Daoy (cell line): ENCODE measurements around the gene PGGT1B. TPM values are rescaled to one million over a fixed set of nuclear protein-coding genes. Genes with fewer than 3 reads are reported as not detected.
A peak's percentile ranks its signal among the peaks of the same experiment; 100 is the strongest.

Experiments used
- DNase-seq: peaks from one replicate; pipeline ENCODE4 v3.0.0-alpha.2; 2015; ENCODE audit warnings: low read depth
- total RNA-seq: library from RNA; depleted of rRNA; stranded (reverse); fragments of >200 nt; shearing (Covaris generic); gene quantifications from 2 replicates; pipeline ENCODE4 v1.2.3, GENCODE V29; 2014; rRNA removed

Gene PGGT1B
- total RNA-seq, 1 experiment from 2014 or later = 12.0 TPM

DNA sequence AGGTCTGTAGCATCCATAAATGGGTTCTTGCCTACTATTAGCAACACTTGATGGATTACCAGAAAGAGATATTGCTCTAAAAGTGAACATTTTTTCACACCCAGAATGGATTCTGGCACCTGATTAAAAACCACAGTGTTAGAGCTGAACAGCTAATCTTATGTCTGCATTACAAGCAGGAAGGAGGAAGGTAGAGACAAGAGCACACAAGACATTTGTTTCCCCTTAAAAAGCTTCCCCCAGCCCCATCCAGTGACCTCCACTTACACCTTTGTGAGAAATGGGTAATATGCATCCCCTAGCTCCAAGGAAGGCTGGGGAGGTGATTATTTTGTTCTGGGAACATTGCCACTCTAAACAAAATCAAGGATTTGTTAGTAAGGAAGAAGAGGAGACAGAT lies 80.9 kb downstream of the PGGT1B start:
- no peak for DNase-seq

DNA sequence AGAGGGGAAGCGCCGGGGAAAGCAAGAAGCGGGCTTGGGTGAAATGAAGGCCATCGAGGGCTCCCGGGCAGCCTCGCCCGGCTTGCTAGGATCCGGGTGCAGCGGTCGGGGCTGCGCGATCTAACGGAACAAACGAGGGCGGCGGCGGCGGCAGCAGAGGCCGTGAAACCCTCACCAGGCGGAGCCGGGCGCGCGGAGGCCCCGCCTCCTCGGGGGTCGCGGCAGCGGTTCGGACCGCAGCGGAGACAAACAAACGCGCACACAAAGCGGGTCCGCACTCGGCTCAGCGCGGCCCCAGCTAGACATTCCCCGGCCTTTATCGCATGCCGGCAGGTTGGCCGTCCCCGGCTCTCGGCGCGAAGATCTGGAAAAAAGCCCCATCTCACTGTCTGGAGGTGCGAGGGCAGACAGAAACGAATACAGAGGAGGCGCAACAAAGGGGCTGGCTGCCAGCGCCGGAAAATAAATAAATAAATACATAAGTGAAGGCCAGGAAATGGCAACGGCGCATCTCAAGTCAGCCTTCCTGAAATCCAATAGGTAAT lies 82.4 kb downstream of the PGGT1B start:
- DNase-seq = peak; percentile 67

DNA sequence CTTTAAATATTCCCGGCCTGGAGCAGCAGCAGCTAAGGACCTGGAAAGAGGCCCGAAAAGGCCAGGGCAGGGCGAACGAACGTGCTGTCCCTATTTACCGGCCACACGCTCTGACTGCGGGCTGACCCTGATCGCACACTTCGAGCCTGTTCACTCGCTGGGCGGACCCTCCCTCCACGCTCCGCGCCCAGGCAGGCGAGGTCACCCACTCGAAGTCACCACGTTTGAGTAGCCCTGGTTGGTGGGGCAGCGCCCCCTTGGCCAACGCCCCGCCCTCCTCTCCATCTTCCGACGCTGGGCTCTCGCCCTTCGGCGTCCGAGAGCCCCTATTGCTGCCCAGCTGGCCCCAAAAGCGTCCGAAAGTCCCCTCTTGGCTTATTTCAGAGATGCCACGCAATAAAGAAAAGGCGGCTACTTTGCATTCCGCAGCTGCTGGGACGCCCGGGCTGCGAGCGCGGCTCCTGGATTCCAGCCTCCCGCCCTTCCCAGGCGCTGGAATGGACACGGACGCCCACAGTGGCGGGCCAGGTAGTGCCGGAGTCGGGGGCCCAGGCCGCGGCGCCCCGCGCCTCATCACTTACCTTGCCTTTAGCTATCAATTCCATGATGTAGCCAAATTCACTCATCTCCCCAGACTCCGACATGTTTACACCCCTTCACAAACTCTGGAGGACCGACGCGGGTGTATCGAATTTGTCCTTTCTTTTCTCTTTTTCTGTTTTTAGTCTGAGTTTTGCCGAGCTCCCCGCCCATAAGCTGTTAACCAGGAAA lies 83.1 kb downstream of the PGGT1B start:
- peak; percentile 38 for DNase-seq

DNA sequence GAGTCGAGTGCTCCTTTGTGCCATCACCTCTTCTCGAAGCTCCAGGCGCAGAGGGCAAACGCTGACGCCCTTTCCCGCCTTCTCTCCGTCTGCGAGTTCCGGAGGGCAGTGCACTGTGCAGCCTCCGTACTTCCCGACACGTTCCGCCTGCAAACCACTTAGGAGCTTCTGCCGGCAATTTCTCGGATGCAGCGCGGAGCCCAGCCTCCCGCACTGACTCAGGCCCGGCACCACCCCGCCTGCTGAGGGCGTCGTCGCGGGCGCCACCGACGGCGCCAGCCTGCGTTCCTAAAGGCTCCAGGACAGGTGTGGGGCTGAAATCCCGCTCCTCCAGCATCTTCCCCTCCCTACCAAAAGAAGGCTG lies 83.7 kb downstream of the PGGT1B start:
- no peak for DNase-seq

DNA sequence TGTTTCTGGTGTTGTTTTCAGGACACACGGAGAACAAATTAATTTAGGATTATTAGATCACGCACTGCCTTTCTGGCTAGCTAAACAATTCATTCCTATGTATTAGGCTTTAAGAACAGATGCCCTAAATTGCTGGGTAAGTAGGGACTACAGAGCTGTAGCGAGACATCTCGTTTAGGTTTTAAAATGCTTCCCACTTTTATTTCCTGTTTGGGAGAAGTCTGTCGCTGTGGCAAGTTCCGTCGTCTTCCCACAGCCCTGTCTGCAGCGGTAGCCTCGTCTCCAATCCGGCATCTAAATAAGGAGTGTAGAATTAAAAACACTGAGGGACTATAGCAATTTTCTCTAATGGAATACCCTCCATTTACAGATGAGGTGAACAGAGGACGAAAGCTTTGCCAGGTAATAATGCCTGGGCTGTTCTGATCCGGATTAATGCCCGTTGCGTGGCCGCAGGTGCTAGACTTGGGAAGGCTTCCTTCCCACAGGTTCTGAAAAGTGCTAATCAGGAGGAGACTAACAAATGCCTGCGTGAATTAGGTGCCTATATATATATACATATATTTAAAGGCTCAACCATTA lies 91.7 kb downstream of the PGGT1B start:
- no peak for DNase-seq

DNA sequence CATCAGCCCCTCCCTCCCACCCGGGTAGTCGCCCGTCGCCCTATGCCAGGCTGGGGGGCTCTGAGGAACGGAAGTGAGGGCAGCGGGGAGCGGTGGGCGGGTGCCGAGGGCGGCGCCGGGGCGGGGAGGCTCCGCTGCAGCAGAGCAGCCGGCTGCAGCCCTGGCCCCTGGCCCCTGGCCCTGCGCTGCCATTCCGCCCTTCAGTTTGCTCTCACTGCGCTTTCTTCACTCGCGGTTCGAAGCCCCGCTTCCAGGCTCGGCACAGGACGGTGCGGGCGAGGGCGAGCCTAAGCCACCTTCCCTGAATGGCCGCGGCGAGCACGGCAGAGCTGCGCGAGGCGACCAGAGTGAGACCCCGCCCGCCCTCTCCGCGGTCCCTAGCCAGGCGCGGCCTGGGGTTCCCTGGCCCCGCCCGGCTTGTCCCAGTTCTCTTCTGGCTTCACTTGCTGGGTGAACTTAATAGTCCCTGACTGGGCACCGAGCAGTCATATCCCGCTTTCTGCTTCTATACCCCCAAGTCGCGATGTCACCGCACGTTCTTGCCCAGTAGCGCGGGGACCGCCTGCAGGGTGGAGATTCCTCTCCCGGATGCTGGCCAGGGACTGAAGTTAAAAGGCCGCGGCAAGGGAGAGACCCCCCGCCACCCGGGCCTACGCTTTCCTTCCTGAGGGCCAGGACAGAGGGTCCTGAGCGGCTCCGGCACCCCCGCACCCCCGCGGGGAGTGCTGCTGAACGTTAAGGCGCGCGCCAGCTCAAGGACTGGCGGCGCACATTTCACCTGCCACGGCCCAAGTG lies 92.3 kb downstream of the PGGT1B start:
- no peak for DNase-seq

DNA sequence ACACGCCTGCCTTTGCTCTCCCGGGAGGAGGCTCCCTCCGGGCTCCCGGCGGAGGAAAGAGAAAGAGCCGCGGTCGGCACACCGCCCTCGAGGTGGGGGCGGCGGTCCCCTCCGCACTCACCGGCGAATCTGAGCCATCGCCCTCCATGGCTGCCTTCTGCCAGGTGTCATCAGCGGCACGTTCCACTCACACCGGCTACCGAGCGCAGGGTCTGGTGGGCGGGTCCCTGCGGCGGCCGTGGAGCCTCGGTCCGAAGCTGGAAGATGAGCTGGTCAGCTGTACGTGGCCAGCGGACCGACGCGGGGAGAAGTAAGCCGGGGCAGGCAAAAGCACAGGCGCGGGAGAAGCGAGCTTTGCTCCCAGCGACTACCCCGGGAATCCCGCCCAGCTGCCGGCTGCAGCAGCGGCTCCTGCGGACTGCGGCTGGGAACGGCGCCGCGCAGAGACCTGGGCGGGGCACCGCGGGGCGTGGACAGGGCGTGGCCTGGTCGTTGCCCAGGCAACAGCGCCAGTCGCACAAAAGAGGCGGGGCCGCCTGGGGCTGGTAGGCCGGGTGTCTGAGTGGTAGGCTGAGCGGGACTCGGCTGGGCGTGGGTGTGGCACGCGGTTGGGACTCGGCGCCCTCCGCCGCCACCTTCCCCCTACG lies 93.1 kb downstream of the PGGT1B start, which contains the start of gene TRIM36:
TSS of gene TRIM36 (minus strand) at position 422 of the 647 bp plus-strand sequence. CDS start at position 148, 274 bp downstream.
- peak; percentile 98 for DNase-seq

DNA sequence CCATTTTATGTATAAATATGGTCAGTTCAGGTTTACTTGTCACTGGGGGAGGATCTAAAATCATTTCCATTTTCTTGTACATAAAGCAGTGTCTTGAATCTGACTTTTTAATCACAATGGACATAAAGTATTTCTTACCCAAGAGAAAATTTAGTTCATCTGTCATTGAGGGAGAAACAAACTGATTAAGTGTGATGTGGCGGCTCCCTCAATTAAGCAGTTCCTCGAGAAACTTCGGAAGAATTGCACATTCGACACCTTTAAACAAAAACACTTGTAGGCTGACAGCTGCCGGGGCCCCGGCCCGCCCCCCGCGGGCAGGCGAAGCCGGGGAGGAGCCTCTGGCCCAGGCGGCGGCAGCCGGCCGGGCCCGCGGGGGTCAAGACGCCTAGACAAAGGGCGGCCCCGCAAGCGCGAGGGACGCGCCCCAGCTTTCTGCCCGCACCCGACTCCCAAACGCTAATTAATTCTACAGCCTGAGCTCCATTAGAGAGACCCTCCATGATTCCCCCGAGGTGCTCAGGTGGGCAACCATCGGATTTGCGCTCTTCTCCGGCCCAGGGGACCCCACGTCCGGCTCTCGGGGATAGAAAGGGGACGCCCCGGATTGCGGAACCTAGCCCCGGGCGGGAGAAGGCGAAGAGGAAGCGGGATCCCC lies 93.7 kb downstream of the PGGT1B start:
- peak; percentile 44 for DNase-seq

DNA sequence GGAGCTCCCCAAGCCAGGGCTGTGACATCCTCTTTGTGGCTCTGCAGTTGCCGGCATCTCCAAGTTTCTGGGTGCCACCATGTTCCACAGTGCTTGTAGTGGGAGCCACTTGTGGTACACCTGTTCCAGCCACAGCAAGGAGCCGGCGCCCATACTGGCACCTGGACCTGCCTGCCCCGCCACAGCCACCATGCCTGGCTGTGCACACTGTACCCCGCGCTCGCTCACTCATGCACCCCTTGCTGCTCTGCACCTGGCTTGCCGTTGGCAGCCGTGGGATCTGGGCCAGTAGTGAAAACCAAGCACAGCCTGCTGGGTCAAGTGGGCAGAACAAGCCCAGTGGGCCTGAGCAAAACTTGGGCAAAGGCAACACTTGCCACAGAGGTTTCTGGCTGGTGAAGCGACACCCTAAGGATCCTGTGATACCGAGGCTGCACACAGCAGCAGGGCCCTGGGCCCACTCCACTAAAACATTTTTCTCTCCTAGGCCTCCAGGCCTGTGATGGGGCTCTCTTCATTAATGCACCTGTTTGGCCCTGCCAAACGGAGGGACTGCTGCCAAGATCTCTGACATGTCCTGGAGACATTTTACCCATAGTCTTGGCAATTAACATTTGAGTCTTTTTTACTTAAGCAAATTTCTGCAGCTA lies 95.8 kb downstream of the PGGT1B start:
- no peak for DNase-seq

DNA sequence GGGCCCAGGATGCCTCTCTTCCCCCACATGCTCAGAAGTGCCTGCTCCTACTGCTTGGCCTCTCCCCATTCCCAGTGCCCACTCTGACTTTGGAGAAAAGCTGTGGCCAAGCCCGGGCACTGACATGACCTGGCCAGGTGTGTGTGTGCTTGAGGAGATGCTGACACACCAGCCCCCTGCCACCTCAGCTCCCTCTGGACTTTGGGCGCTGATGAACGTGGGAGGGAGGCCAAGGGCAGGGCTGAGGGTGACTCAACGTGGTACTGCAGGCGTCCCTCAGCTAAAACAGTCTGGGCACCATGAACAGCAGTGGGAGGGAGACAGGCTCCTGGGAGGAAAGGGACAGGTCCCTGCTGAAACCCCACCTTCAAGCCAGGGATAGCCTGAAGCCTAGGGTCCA lies 96.9 kb downstream of the PGGT1B start:
- no peak for DNase-seq

DNA sequence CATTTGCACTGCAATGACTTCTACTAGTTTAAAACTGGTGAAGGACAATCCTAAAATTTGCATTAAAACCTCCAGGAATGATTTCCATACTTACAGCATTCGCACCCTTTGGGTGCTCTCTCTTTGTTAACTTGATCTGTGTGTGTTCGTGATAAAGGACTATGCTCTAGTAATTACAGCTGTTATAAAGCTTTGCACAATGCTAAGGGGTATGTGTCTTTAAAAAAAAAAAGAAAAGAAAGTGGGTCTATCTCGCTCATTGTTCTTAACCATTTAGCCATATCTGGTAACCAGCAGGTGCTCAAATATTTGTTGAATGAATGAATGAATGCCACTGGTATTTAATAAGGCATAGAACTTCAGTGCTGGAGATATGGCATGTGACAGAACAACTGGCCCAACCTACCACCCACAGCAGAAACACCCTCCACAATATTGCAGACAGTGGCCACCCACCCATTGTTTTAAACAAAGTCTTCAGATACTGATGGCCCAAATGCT lies 101.7 kb downstream of the PGGT1B start:
- no peak for DNase-seq

Other genes starting within 250 kb of the PGGT1B start
- gene TRIM36, start 93.0 kb downstream of the PGGT1B start, total RNA-seq = 6.3 and 13.3 TPM in 2 replicates
- 9.7 and 12.6 TPM in 2 replicates for gene CCDC112, start 33.8 kb upstream of the PGGT1B start, total RNA-seq